Measurements from ENCODE around the gene SLC6A11.

Gene SLC6A11

DNA sequence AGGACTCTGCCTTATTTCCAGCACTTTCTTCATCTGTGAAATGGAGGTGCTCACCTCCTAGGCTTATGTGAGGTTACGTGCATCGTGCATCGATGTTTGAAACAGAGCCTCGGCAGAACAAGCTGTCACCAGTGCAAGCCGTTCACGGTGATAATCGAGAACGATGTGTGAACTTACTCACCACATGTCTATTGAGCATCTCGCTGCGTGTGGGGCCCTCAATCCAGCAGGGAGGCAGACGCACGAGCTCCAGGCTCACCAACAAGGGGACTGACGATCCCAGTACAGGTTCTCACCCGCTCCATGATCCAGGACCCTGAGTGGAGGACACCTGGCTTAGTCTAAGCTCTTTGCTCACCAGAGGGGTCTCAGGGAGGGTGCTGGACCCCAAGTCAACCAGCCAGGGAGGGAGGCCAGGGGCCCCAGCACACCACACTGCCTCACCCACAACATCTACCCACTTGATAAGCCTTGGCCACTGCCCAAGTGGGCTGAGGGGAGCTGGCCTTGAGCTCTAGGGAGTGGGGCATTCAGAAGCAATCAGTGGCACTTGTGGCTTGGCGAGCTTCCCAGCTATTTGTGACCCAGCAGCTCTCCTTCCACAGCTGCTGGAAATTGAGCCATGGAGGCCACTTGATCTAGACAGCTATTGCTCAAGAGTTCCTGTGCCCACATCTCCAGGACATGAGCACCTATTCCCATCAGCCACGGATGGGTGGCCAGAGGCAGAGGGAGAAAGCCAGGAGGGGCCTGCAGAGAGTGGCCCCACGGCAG lies 142.1 kb downstream of the SLC6A11 start:
- no peak for DNase-seq

DNA sequence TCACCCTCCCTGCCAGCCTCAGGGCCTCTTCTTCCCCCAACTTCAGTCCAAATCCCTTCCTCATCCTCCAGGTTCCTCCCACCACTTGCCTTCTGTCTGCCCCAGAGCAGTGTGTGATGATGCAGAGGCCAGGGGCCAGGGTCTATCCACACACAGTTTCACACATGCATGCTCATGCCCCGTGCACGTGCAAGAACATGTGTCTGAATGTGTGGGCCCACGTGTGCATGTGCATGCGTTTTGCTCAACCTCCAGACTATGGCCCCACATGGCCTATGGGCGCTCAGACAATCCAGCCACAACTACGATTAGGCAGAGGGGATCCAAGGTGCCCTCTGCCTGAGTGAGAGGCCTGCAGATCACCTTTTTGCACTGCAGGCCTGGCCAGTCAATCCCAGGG lies 144.2 kb downstream of the SLC6A11 start:
- no peak for DNase-seq

DNA sequence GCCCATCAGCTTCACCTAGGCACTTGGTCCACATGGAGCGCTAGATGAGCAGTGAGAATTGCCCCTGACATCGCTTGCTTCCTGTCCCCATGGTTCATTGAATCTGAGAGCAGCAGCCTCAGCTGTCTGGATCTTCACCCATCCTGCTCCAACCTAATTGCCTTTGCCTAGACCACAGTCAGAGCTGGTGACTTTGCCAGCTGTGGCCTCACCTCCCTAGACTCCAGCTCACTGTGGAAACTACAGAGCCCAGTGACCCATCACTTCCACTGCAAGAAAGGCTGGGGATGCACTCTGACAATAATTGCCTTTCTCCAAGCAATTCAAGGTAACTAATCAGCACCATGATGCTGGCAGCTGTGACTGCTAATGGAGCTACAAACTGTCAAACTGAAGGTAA lies 145.9 kb downstream of the SLC6A11 start:
- no peak for DNase-seq

DNA sequence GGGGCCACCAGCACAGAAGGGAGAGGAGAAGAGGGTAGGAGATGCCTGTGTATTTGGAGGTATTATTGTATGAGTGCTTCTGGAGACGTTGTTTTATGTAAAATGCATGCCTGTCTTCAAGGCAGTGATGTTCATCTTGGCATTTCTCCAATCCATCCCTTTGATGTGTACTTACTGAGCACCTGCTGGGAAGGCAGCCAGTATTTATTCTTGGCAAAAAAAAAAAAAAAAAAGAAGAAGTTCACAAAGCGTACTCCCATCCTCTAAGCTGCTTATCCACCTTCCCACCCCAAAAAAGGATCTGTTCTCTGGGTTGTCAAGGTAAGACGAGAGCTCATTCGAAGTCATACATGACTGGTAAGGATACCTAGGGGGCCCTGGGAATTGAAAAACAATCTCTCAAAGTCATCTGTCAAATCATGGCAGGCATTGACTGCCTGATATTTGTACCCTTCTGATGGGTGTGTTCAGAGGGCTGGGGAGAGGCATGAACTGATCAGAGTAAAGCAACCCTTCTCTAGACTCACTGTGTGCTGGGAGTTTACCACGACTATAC lies 146.5 kb downstream of the SLC6A11 start:
- DNase-seq: no peak

DNA sequence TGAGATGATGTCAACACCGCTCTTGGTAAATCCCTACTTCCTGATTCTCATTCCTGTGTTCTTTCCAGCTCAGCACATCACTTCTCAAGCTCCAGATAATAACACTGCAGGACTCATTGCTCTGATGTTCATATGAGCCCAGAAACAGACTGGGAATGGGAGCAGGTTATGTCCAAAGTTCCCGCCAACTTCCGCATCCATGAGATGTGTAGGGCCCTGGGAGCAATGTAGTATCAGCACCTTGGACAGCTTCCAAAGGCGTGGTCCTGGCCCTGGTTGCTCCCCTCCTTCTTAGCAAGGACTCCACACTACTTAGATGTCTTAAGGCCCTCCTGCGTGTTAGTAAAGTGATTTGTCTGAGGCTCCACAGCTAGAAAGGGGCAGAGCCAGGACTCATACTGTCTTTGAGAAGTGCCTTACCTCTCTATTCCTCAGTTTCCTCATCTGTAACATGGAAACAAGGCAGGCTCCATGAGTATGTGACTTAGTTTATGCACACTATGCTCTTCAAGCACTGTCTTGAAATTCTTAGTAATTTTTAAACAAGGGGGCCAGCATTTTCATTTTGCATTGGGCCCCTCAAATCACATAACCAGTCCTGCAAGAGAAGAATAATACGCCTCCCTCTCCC lies 148.6 kb downstream of the SLC6A11 start:
- no peak for DNase-seq

DNA sequence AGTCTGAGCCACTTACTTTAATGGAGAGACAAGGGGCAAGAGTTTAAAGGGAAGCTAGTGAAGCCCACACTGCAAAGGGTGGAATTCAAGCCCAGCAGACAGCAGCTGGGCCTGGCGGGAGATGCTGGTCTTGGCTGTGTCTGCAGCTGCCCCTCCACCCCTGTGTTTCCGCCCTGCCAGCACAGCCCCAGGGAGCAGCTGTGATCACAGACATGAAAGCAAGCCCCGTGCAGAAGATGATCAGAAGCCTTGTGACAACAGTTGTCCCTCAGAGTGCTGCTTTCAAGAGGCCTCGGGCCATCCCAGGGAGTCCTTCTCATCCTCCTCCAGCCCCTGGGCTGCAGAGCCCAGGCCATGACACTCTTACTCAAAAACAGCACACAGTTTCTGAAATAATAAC lies 152.4 kb downstream of the SLC6A11 start:
- DNase-seq: no peak

DNA sequence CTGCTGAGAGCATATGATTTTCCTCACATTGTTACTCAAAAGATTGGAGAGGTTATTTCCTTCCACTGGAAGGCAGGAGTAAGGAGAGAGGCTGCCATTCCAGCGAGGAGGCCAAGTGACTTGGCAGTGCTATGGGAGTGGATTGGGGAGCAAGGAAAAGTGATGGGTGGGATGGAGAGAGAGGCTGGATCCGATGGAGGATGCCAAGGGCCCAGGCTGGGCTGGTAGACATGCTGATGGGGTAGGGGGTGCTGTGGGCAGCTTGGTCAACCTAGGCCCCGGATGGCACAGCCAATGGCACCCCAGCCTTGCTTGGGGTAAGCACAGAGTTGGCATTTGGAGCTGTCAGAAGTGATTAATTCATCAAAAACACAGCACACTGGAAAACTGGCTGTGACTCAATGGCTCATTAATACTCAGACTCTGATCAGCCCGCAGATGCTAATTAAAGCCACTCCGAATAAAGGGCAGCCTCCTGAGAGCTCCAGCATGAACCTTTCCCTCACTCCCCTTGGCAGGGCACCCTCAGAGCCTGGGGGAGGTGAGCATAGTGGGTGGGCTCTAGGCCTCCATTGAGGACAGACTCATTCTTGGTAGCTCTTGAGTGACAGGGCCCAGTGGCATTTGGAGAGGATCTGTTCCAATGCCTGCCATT lies 154.4 kb downstream of the SLC6A11 start:
- DNase-seq: no peak

DNA sequence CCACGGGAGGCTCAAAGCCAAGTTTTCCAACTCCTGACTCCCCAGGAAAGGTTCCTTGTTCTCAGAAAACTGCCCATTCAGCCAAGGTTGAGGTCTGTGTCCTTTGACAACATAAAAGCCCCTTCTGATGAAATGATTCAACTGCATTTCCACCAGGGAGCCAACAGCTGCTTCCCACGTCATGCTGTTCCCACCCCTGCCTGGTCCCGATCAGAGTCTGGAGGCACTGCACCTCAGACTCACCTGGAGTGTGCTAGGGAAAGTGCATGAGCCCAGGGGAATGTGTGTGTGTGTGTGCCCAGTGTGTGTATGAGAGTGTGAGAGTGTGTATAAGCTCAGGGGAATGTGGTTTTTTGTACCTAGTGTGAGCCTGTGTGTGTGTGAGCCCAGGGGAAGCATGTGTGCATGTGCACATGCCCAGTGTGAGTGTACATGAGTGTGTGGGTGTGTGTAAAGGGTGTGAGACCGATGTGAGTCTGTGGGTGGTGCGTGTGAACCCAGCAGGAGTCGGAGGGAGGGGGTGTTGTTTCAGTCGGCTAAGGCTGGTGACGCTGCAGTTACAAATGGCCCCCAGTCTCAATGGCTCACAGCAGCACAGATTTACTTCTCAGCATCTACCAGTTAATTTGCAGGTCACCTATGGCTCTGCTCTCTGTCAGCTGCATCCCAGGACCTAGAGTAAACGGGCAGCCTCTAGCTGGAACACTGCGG lies 156.2 kb downstream of the SLC6A11 start:
- no peak for DNase-seq

DNA sequence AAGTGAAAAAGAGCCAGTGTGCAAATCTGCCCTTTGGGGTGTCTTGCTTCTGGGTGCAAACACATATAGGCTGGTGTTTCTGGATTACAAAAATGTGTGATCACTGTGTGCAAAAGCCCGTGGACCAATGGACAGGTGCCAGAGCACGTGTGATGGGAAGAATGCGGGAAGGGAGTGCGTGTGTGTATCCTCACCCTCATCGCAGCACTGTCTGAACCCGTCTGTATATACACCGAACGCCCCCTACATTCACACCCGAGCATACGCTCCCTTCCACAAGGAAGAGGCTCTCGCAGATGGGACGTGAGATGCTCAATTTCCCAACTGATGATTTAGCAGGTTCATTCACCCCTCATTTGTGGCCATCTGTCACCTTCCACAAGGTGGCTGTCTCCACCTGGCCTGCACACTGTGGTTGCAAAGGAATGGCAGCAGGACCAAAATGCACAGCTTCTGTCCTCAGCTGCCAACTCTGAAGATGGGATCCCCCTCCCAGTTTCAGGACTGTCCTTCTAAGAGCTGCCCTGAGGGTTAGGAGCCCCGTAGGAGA lies 157.1 kb downstream of the SLC6A11 start:
- no peak for DNase-seq

DNA sequence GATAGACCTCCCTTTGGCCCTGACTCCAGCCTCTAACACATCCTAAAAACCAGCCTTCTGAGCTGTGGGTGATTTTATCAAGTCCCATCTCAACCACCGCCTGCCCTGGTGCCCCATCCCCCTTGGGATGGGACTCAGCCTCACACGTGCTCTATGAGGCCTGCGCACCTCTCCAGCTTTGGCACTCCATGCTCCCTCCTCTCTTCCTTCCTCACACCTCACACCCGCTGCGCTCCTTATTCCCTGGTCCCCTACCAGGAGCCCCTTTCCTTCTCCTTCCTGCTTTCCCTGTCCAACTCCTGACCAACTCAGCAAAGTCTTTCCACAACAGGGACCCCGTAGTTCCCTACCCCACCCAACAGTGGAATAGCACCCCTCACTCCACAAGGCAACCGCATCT lies 158.1 kb downstream of the SLC6A11 start:
- DNase-seq: no peak

DNA sequence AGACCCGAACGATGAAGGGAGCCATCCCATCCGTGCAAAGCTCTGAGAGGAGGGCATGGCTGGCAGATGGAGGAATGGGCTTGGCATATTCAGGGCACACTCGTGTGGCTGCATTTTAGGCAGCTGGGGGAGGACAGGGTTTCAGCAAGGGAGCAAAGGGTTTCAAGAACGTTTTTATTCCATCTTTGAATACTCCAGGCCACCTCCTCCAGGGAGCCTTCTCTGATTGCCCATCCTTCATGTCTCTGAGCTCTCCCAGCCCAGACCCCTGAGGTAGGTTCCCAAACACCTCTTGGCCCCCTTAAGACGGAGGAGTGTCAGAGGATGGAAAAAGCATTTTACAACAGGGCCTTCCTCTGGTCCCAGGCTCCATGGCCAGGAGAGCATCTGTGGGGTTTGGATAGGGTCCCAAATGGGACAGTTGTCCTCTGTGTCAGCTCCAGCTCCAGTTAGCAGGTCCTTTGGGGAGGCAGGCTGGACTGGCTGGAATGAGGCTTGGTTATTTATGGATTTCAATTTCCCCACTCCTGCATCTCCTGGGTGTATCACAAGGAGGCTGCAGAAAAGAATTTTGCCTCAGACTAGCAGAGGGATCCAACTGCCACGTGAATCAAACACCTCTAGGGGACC lies 158.8 kb downstream of the SLC6A11 start:
- no peak for DNase-seq

DNA sequence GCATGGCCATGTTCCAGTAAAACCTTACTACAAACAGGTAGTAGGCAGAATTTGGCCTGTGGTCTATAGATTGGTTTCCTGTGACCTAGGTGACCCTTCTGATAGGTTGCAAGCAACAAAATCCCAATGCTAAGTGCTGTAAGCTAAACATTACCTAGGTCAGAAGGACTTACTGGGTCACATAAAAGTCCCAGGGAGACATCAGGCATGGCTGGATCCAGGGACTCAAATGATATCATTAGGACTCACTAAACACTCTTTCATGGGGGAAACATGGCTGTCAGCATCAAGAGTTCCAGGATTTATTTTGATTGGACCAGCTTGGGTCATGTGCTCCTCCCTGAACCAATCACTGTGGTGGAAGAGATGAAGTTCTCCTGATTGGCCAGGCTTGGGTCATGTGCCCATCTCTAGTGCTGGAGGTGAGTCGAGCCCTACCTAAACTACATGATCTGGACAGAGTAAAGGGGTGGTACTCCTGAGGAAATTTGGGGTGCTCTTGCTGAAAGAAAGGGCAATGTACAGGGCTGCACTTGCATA lies 159.7 kb downstream of the SLC6A11 start:
- no peak for DNase-seq

DNA sequence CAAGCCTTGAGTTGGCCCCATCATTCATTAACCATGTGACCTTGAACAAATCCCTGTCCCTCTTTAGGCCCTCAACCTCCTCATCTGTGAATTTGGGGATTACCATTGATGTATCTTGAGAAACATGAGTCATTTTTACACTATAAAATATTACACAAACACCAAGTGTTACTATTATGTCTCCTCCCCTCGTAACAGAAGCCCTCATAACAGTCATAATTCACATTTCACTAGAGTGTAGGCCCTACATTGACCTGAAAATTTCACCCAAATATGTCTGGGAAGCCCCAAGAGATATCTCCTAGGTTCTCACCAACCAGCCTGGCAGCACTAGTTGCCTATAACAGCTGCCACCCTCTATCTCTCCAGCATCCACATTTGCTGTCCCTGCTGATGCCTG lies 160.7 kb downstream of the SLC6A11 start:
- DNase-seq: no peak

DNA sequence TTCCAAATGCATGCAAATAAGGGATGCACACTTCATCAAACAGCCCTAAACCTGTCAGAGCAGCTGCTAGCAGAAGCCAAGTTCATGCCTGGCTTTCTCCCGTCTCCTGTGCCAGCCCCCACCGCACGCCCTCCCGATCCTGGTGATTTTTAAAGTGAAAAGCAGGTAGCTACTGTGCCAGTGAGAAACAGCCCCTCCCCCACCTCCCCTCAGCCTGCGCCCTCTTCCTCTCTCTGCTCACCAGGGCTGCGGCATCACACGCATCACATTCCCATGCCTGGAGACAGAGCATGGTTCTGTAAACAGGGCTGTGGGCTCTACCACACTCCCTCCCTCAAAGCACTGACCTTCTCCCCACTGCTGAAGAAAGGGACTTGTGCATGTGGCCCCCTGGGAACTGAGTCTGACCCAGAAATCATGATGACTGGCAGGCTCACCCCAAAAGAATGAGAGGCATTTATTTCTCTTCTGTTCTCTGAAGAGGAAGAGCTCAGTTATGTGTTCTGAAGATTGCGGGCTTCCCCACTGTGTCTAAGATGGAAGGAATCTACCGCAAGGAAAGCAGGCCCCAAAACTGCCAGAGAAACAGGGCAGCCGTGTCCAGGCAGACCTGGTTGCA lies 162.0 kb downstream of the SLC6A11 start:
- DNase-seq: no peak

DNA sequence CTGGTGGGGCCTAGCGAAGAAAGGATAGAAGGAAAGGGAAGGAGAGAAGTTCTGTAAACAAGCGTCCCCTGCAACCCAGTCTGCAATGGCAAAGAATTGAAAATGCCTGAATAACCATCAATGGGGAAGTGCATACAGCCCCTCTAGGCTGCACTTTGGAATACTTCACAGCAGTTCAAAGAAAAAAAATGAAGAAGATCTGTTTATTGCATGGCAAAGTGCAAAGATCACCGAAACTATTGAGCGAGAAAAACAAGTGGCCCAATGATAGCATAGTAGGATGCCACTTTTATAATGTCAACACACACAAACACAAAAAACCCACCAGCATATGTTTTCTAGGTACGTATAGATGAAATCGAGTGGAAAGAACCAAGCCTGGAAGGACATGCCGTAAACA lies 162.9 kb downstream of the SLC6A11 start:
- no peak for DNase-seq

DNA sequence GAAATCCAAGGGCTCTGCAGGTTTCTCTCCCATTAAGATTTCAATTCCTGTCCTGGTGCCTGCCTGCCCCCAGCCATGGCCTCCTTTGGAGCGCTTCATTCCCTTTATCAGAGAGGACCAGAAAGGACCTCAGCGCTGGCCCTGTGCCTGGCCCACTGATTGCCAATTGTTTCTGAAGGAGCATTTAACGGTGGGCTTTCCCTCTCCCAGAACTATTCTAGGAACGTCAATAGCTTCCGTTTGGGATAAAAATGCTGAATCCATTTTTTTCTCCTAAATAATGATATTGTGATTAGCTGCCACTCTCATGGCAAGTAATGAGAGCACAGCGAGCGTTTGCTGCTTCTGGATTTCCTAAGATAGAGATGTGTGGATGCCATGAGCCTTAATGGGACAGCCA lies 164.3 kb downstream of the SLC6A11 start:
- DNase-seq: no peak

DNA sequence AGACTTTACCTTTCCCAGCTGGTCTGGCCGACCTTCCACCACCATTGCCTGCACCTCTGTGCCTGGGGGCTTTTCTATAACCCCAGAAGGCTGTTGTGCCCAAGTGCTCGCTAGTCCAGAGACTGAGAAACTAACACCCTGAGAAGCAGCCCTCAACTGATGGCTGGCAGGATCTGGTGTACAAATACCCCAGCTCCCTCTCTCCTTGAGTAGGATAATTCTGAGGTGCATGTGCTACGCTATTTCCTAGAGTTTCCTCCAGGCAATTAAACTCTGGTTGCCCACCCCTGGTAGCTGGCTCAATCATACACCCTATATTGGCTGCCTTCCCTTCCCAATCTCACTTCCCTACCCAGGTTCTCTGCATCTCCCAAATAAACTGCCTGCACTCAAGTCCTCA lies 165.0 kb downstream of the SLC6A11 start:
- DNase-seq: no peak

DNA sequence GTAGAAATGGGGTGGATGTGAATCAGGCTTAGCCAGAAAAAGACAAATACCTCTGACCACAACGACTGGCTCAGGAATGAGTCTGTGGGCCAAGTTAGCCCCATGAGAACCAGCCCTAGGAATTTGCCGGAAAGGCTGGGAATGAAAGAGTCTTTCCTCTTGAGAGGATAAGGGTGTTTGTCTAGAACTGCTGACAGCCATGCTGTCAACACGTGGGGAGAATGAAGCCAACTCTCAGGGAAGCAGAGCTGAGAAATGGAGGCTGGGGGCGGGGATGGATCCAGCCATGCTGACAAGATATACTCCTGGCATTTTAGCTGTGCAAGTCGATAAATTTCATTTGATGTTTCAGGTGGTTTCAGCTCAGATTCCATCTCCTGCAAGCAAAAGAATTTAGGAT lies 165.9 kb downstream of the SLC6A11 start:
- DNase-seq: no peak

DNA sequence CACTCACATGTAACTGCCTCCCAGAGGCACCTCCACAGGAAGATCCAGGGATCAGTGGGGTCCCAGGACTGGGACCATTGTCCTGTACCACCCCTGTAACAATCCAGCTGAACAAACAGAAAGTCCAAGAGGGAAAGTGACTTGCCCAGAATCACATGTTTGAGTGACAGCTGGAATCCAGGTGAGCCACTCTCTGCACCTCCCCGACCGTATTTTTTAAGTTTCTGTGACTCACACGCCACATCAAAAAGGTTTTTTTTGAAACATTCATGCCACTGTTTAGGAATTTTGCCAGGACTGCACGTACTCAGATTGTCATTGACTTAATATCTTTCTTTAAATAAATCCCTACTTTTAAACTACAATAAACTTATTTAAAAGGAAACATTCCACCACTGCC lies 166.8 kb downstream of the SLC6A11 start:
- DNase-seq: no peak

DNA sequence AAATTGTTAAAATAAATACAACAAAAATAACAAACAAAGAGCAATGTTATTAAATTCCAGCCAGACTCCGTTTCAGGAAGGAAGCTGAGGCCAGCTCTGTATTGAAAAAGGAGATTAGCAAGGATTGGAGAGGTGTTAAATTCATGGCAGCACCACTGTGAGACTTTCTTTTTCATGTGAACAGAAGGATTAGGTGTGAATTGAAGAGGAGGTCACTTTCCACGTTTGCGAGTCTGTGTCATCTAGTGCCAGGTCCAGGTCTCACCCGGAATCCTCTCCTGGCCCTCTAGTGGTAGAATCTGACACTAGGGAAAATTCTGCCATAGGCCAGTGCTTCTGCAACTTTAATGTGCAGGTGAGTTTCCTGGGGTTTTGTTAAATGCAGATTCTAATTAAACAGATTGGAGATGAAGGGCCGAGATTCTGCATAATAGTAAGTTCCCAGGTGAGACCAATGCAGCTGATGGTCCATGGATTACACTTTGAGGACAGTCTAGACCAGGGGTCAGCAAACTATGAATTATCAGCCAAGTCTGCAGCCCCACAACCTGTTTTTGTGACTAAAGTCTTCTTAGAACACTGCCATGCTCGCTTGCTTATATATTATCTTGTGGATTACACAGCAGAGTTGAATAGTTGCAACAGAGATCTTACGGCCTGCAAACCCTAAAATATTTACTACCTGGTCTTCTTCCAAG lies 167.3 kb downstream of the SLC6A11 start:
- DNase-seq: no peak

DNA sequence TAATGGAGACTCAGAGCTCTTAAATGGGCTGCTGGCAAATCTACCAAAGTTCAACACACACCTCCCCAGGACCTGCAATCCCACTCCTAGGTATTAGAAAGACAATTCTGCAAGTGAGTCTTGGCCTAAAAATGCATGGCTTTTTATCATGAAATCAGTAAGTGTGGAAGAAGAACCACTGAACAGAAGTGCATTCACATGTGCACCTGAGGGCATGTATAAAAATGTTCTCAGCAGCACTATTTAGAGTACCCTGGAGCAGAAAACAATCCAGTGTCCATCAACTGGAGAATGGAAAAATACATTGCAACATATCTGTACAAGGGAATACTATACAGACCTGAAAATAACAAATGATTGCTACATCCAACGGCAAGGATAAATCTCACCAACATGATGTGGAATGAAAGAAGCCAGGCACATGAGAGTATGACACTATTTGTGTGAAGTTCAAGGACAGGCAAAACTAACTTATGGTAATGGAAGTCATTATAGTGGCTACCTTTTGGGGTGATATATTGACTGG lies 168.4 kb downstream of the SLC6A11 start:
- no peak for DNase-seq
